ENCODE results near the gene UNC119B.

Gene UNC119B

GRCh38 chr12:120751389-120751788 is 41.1 kb downstream of the UNC119B start:
- Histone ChIP-seq H3K4me3 (replicated peaks; ENCODE audit: insufficient read depth, low read length) (no peak overlapping the region), H3K27me3 (ENCODE audit: insufficient read depth, poor library complexity, severe bottlenecking) (no peaks in the 10 kb centered on the region), H3K27ac (replicated peaks) (no peak overlapping the region)
- TF ChIP-seq POLR2AphosphoS5 (IDR thresholded peaks at IDR 0.05; ENCODE audit: low read depth) (no peak), CTCF (IDR thresholded peaks at IDR 0.05; ENCODE audit: insufficient read depth, low read length) (no peak), GABPA (IDR thresholded peaks at IDR 0.05; ENCODE audit: low read depth) (no peak), SPI1 (IDR thresholded peaks at IDR 0.05; ENCODE audit: borderline replicate concordance, low read depth) (no peak), REST (IDR thresholded peaks at IDR 0.05; ENCODE audit: insufficient replicate concordance, low read depth) (no peak)
- no peak for DNase-seq (ENCODE audit: low read depth in 1 of 2, low spot score in 1 of 2)

GRCh38 chr12:120754792-120755191 is 44.5 kb downstream of the UNC119B start:
- DNase-seq (ENCODE audit: low read depth in 1 of 2, low spot score in 1 of 2) = no peak
- TF ChIP-seq CTCF (IDR thresholded peaks at IDR 0.05; ENCODE audit: insufficient read depth, low read length) (no peak), POLR2AphosphoS5 (IDR thresholded peaks at IDR 0.05; ENCODE audit: low read depth) (no peak), SPI1 (IDR thresholded peaks at IDR 0.05; ENCODE audit: borderline replicate concordance, low read depth) (no peak), REST (IDR thresholded peaks at IDR 0.05; ENCODE audit: insufficient replicate concordance, low read depth) (no peak), GABPA (IDR thresholded peaks at IDR 0.05; ENCODE audit: low read depth) (no peak)
- H3K27ac ChIP-seq (replicated peaks) = no peak overlapping the region
- no peaks in the 10 kb centered on the region for H3K27me3 ChIP-seq (ENCODE audit: insufficient read depth, poor library complexity, severe bottlenecking)
- no peak overlapping the region for H3K4me3 ChIP-seq (replicated peaks; ENCODE audit: insufficient read depth, low read length)

- Histone ChIP-seq H3K4me3 (replicated peaks; ENCODE audit: insufficient read depth, low read length) (no peak overlapping the region), H3K27me3 (ENCODE audit: insufficient read depth, poor library complexity, severe bottlenecking) (no peaks in the 10 kb centered on the region), H3K27ac (replicated peaks) (no peak overlapping the region)
- no peak for TF ChIP-seq POLR2AphosphoS5 (IDR thresholded peaks at IDR 0.05; ENCODE audit: low read depth)
- TF ChIP-seq SPI1 (IDR thresholded peaks at IDR 0.05; ENCODE audit: borderline replicate concordance, low read depth) = no peak
- no peak for TF ChIP-seq REST (IDR thresholded peaks at IDR 0.05; ENCODE audit: insufficient replicate concordance, low read depth)
- no peak for TF ChIP-seq GABPA (IDR thresholded peaks at IDR 0.05; ENCODE audit: low read depth)
- no peak for TF ChIP-seq CTCF (IDR thresholded peaks at IDR 0.05; ENCODE audit: insufficient read depth, low read length)
- DNase-seq (ENCODE audit: low read depth in 1 of 2, low spot score in 1 of 2) = no peak
Measured at GRCh38 chr12:120755269-120755668, 45.0 kb downstream of the UNC119B start.
